Neural crest cell (in vitro differentiated cells): ENCODE results near the gene LIF. TPM values are rescaled to one million over a fixed set of nuclear protein-coding genes. Genes with fewer than 3 reads are reported as not detected.

Experiments used
- DNase-seq: peaks from one replicate; pipeline ENCODE4 v3.0.0; 2021; ENCODE audit warnings: low read depth, mixed read lengths, low spot score
- H3K27ac Mint-ChIP-seq: one replicate; pipeline ENCODE4 v1.8.0; 2021; ENCODE audit warnings: mild to moderate bottlenecking, mixed read lengths; ENCODE audit not compliant: unreplicated experiment
- H3K27me3 Mint-ChIP-seq: 2 replicates; pipeline ENCODE4 v1.8.0; 2021; ENCODE audit warnings: low read depth, mild to moderate bottlenecking, mixed read lengths
- H3K36me3 Mint-ChIP-seq: 2 replicates; pipeline ENCODE4 v1.8.0; 2021; ENCODE audit warnings: low read depth, mild to moderate bottlenecking, mixed read lengths
- H3K4me1 Mint-ChIP-seq: 2 replicates; pipeline ENCODE4 v1.8.0; 2021; ENCODE audit warnings: mixed read lengths
- H3K4me3 Mint-ChIP-seq: one replicate; pipeline ENCODE4 v1.8.0; 2021; ENCODE audit warnings: mild to moderate bottlenecking, mixed read lengths
- H3K9me3 Mint-ChIP-seq: 2 replicates; pipeline ENCODE4 v1.8.0; 2021; ENCODE audit warnings: mixed read lengths
- long read RNA-seq: library from polyadenylated mRNA; unstranded; transcript quantifications from one replicate; pipeline ENCODE4 v2.0.0, GENCODE V29; 2020
- total RNA-seq: library from RNA; stranded (reverse); gene quantifications from 2 replicates; pipeline ENCODE4 v1.2.1, GENCODE V29; 2021
- TF ChIP-seq, protein P1 (sequence below): fragments of 200-600 bp; sonication (generic); conservative IDR thresholded peaks from 2 replicates; pipeline ENCODE4 v1.5.0; 2021; ENCODE audit warnings: antibody characterized with exemption, mild to moderate bottlenecking

Gene LIF
- total RNA-seq: 0.57 and 1.1 TPM in 2 replicates
- long read RNA-seq: 0 reads

DNA sequence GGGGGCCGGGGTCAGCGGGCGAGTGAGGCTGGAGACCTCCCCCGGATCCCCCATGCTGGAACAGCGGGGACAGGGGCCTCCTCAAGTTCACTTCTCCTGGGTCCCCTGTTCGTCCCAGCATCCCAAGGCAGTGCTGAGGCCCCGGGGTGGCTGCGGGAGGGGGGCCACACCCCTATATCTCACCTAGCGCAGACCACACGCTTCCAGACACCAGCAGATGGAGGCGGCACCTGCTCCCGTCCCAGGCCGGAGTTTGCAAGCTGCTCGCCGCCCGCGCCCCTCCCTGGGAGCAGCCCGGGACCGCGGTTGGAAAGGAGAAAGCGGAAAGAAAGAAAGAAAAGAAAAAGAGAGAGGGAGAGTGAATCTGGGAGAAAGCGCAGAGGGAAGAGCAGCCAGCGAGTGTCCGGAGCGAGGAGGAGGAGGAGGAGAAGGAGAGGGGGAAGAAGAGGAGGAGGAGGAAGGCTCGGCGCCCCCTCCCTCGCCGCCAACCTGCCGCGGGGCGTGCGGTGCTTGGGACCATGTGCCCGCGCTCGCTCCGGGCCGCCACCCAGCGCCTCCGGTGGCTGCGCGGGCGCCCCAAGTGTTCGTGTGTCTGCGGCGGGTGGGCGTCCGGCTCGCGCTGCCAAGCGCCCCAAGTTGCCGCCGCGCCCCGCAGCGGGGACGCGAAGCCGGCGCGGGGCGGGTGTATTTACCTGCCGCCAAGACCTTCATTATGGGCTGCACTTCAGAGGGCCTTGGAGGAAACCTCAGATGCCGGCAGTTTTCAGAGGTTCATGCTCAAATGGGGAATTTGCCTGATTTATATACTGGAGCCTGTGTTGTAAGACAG, at the start of gene LIF:
LIF (minus strand) TSS at position 775 of the 829 bp plus-strand sequence; CDS start at position 711, 64 bp downstream.
- Mint-ChIP-seq H3K9me3 (no peaks in the 10 kb centered on the region), H3K4me3 (peak within 1 kb of the TSS; percentile 84), H3K27me3 (peaks cover 58% of the 10 kb centered on the region), H3K36me3 (no peaks in the 10 kb centered on the region), H3K4me1 (peaks cover 21% of the 10 kb centered on the region), H3K27ac (no peak within 1 kb of the TSS)
- TF ChIP-seq, protein P1, sequence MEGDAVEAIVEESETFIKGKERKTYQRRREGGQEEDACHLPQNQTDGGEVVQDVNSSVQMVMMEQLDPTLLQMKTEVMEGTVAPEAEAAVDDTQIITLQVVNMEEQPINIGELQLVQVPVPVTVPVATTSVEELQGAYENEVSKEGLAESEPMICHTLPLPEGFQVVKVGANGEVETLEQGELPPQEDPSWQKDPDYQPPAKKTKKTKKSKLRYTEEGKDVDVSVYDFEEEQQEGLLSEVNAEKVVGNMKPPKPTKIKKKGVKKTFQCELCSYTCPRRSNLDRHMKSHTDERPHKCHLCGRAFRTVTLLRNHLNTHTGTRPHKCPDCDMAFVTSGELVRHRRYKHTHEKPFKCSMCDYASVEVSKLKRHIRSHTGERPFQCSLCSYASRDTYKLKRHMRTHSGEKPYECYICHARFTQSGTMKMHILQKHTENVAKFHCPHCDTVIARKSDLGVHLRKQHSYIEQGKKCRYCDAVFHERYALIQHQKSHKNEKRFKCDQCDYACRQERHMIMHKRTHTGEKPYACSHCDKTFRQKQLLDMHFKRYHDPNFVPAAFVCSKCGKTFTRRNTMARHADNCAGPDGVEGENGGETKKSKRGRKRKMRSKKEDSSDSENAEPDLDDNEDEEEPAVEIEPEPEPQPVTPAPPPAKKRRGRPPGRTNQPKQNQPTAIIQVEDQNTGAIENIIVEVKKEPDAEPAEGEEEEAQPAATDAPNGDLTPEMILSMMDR: no peak
- no peak for DNase-seq

DNA sequence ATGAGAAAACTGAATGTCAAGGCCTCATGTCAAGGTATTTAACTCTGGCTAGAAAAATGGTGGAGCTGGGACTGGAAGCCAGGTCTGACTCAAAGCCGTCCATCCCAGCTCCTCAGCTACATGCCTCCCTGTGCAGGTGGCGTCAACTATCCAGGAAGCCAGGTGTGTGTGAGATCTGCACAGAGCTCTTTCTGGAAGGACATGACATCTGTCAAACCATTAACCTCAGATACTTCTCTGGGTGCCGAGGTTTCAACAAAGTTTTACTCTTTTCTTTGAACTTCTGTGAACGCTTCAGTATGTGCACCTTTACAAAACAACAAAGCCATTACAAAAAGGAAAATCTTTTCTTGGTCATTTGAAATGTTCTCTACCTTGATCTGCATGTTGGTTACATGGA, 49.8 kb upstream of the LIF start:
- Mint-ChIP-seq H3K9me3 (no peaks in the 10 kb centered on the region), H3K36me3 (no peaks in the 10 kb centered on the region), H3K4me1 (no peaks in the 10 kb centered on the region), H3K27ac (no peak overlapping the region), H3K27me3 (no peaks in the 10 kb centered on the region), H3K4me3 (no peak overlapping the region)
- no peak for DNase-seq
- TF ChIP-seq, protein P1: no peak

GRCh38 chr22:30295576-30295975, 49.0 kb upstream of the LIF start:
- no peaks in the 10 kb centered on the region for H3K4me1 Mint-ChIP-seq
- no peaks in the 10 kb centered on the region for H3K36me3 Mint-ChIP-seq
- TF ChIP-seq, protein P1: no peak
- no peak for DNase-seq
- no peak overlapping the region for H3K27ac Mint-ChIP-seq
- H3K9me3 Mint-ChIP-seq: no peaks in the 10 kb centered on the region
- H3K4me3 Mint-ChIP-seq: no peak overlapping the region
- H3K27me3 Mint-ChIP-seq: no peaks in the 10 kb centered on the region

DNA sequence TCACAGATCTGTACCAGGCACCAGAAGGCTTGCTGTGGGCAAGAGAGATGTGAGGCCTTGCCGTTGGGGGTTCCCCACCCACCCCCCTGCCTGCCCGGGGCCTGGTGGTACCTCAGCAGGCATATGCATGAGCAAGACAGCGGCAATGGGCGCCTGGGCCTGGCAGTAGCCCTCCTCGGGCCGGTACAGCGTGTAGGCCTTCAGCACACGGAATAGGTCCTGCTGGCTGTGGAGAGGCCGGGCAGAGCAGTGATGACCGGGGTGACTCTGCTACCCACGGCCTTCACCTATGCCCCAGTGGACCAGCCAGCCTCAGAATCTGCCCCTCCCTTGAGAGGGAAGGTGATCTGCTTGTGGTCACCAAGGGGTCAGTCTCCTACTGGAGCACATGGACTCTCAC, 48.3 kb upstream of the LIF start:
- peaks cover 4% of the 10 kb centered on the region for H3K4me1 Mint-ChIP-seq
- TF ChIP-seq, protein P1: no peak
- H3K27ac Mint-ChIP-seq: no peak overlapping the region
- no peaks in the 10 kb centered on the region for H3K27me3 Mint-ChIP-seq
- H3K9me3 Mint-ChIP-seq: no peaks in the 10 kb centered on the region
- no peak overlapping the region for H3K4me3 Mint-ChIP-seq
- no peaks in the 10 kb centered on the region for H3K36me3 Mint-ChIP-seq
- no peak for DNase-seq

DNA sequence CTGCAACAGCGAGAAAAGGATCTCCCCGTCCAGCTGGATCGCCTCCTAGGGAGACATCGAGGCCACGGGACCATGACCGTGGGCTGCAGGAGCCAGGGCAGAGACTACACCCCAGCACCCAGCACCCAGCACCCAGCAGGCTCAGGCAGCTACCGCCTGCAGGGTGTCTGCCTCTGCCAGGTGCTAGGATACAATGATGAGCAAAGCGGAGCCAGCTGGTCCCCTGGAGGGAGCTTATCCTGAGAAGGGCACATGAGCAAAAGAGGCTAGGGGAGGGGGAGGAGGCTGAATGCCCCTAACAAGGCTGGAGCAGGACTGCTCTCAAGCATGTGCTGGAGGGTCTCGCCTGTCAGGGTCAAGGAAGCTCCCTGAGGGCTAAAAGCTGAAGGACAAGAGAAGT, 47.5 kb upstream of the LIF start:
- Mint-ChIP-seq H3K27me3 (no peaks in the 10 kb centered on the region), H3K4me1 (peaks cover 6% of the 10 kb centered on the region), H3K27ac (peak overlapping the region; percentile 43), H3K36me3 (no peaks in the 10 kb centered on the region), H3K9me3 (no peaks in the 10 kb centered on the region), H3K4me3 (no peak overlapping the region)
- TF ChIP-seq, protein P1: no peak
- DNase-seq: no peak
